GM12892 (cell line): ENCODE results near the gene PHLDB2.

Experiments
- POLR2A ChIP-seq: IDR thresholded peaks from 2 replicates; pipeline ENCODE4 v1.6.1; 2011; ENCODE audit warnings: low read depth, low read length, control low read depth
- POLR2AphosphoS5 ChIP-seq: IDR thresholded peaks from 2 replicates; pipeline ENCODE4 v1.6.1; 2011; ENCODE audit warnings: low read depth, low read length, control low read depth

DNA sequence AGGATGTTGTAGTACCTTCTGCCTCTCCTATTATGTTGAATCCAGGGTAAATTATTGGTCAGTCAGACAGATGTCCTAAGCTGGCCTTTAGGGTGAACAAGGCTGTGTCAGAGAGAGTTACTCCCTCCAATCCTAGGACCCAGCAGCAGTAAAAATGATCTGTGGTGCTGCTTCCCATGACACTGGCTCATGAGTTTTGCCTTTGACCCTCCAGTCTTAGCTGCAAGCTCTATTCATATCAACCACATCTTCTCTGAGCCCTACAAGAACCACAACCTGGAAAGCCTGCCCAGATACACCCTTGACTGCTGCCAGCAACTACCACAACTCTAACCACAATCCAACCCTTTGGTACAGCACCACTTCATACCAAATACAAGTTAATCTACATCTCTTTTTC, 27.2 kb upstream of the PHLDB2 start:
- TF ChIP-seq POLR2AphosphoS5 (no peak), POLR2A (no peak)
